HepG2 (cell line): ENCODE data around the gene NUDT9. TPM values are rescaled to one million over a fixed set of nuclear protein-coding genes. Genes with fewer than 3 reads are reported as not detected.
A peak's percentile ranks its signal among the peaks of the same experiment; 100 is the strongest.

Experiments
- BCL6 ChIP-seq: IDR thresholded peaks from 2 replicates; pipeline ENCODE4 v1.6.1; 2016; ENCODE audit warnings: missing genetic modification reagents, missing compliant biosample characterization
- CHCHD3 ChIP-seq: sonication (generic); formaldehyde crosslinking; IDR thresholded peaks from 2 replicates; pipeline ENCODE4 v1.8.0; 2022; ENCODE audit warnings: mild to moderate bottlenecking, missing genetic modification reagents, moderate library complexity
- CREB1 ChIP-seq, 2 experiments: fragments of 450-650 bp in 1 of 2; IDR thresholded peaks; 2 replicates each; pipeline ENCODE4 v1.6.1; 2016 to 2017; ENCODE audit warnings: control low read depth in 1 of 2, mild to moderate bottlenecking in 1 of 2, missing compliant biosample characterization in 1 of 2, missing genetic modification characterization in 1 of 2
- HMGA1 ChIP-seq: sonication (generic); formaldehyde crosslinking; conservative IDR thresholded peaks from 2 replicates; pipeline ENCODE4 v1.4.0; 2020; ENCODE audit warnings: missing genetic modification reagents
- NCOA2 ChIP-seq: sonication (generic); formaldehyde crosslinking; IDR thresholded peaks from 2 replicates; pipeline ENCODE4 v1.8.0; 2022; ENCODE audit warnings: inconsistent platforms
- NFRKB ChIP-seq: fragments of 450-650 bp; IDR thresholded peaks from 2 replicates; pipeline ENCODE4 v1.6.1; 2017
- NFYC ChIP-seq: IDR thresholded peaks from 2 replicates; pipeline ENCODE4 v1.6.1; 2016; ENCODE audit warnings: missing genetic modification reagents, missing compliant biosample characterization
- PBX2 ChIP-seq: IDR thresholded peaks from 2 replicates; pipeline ENCODE4 v1.6.1; 2016; ENCODE audit warnings: control low read depth
- PHF21A ChIP-seq: sonication (generic); formaldehyde crosslinking; IDR thresholded peaks from 2 replicates; pipeline ENCODE4 v1.5.0; 2020; ENCODE audit warnings: mild to moderate bottlenecking, missing genetic modification reagents
- PITX1 ChIP-seq: sonication (generic); formaldehyde crosslinking; IDR thresholded peaks from 2 replicates; pipeline ENCODE4 v1.5.1; 2020; ENCODE audit warnings: mild to moderate bottlenecking, missing genetic modification reagents
- RXRA ChIP-seq: sonication (generic); formaldehyde crosslinking; IDR thresholded peaks from 2 replicates; pipeline ENCODE4 v1.5.1; 2020; ENCODE audit warnings: missing genetic modification reagents
- ZBTB8A ChIP-seq: sonication (generic); formaldehyde crosslinking; IDR thresholded peaks from 2 replicates; pipeline ENCODE4 v1.4.0; 2020; ENCODE audit warnings: mild to moderate bottlenecking, low read depth, missing genetic modification reagents, borderline replicate concordance
- ZFYVE20 ChIP-seq: sonication (generic); formaldehyde crosslinking; IDR thresholded peaks from 2 replicates; pipeline ENCODE4 v1.8.0; 2023; ENCODE audit warnings: low read depth, mild to moderate bottlenecking, moderate library complexity, missing genetic modification reagents, borderline replicate concordance
- ZNF234 ChIP-seq: sonication (generic); formaldehyde crosslinking; conservative IDR thresholded peaks from 2 replicates; pipeline ENCODE4 v1.5.1; 2020; ENCODE audit warnings: mild to moderate bottlenecking, missing genetic modification reagents
- ZNF766 ChIP-seq: sonication (generic); formaldehyde crosslinking; IDR thresholded peaks from 2 replicates; pipeline ENCODE4 v1.5.0; 2020; ENCODE audit warnings: missing genetic modification reagents, borderline replicate concordance
- polyA plus RNA-seq, 8 experiments: library from polyadenylated mRNA; depleted of rRNA in 3 of 8; stranded (reverse) in 7 of 8; unstranded in 1 of 8; fragments of >200 nt; fragmentation: Illumina TruSeq in 4 of 8; extraction: Trizol in 4 of 8; gene quantifications; 2 replicates each; pipeline versions ENCODE4 v1.2.1 to v1.2.3, GENCODE V29; 2011 to 2016; ENCODE audit warnings: low read depth in 4 of 8, missing spikeins in 1 of 8, mixed read lengths in 1 of 8; ENCODE audit not compliant: insufficient read depth in 1 of 8
- total RNA-seq, 5 experiments: library from RNA; depleted of rRNA; stranded (reverse); fragments of >200 nt; fragmentation: Illumina TruSeq; extraction: Trizol; gene quantifications; 2 replicates each; pipeline ENCODE4 v1.2.3, GENCODE V29; 2016; ENCODE audit warnings: low read depth in 1 of 5
- TF ChIP-seq, protein P1 (sequence below), 2 experiments: fragments of 450-650 bp in 1 of 2; sonication (generic) in 1 of 2; formaldehyde crosslinking in 1 of 2; IDR thresholded peaks; 2 replicates each; pipeline versions ENCODE4 v1.6.1 to v1.8.0; 2016 to 2022; ENCODE audit warnings: antibody characterized with exemption in 1 of 2, mild to moderate bottlenecking in 1 of 2, missing genetic modification reagents in 1 of 2
- TF ChIP-seq, protein P2 (sequence below): sonication (generic); formaldehyde crosslinking; IDR thresholded peaks from 2 replicates; pipeline ENCODE4 v1.5.1; 2020; ENCODE audit warnings: missing genetic modification reagents, mild to moderate bottlenecking, borderline replicate concordance

NUDT9 gene
- total and polyA plus RNA-seq, 2 of the 13 experiments (the other 11 are each of a cell fraction or from before 2014, with no cell fraction given), result 10.4 to 12.3 TPM

GRCh38 chr4:87390891-87391575 lies 31.3 kb upstream of the NUDT9 start, which contains the start of gene HSD17B11 (continued):
- TF ChIP-seq, protein P1, sequence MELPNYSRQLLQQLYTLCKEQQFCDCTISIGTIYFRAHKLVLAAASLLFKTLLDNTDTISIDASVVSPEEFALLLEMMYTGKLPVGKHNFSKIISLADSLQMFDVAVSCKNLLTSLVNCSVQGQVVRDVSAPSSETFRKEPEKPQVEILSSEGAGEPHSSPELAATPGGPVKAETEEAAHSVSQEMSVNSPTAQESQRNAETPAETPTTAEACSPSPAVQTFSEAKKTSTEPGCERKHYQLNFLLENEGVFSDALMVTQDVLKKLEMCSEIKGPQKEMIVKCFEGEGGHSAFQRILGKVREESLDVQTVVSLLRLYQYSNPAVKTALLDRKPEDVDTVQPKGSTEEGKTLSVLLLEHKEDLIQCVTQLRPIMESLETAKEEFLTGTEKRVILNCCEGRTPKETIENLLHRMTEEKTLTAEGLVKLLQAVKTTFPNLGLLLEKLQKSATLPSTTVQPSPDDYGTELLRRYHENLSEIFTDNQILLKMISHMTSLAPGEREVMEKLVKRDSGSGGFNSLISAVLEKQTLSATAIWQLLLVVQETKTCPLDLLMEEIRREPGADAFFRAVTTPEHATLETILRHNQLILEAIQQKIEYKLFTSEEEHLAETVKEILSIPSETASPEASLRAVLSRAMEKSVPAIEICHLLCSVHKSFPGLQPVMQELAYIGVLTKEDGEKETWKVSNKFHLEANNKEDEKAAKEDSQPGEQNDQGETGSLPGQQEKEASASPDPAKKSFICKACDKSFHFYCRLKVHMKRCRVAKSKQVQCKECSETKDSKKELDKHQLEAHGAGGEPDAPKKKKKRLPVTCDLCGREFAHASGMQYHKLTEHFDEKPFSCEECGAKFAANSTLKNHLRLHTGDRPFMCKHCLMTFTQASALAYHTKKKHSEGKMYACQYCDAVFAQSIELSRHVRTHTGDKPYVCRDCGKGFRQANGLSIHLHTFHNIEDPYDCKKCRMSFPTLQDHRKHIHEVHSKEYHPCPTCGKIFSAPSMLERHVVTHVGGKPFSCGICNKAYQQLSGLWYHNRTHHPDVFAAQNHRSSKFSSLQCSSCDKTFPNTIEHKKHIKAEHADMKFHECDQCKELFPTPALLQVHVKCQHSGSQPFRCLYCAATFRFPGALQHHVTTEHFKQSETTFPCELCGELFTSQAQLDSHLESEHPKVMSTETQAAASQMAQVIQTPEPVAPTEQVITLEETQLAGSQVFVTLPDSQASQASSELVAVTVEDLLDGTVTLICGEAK (IDR thresholded peaks at IDR 0.05), result no peak
- TF ChIP-seq, protein P1 (CRISPR knock-in tag; IDR thresholded peaks at IDR 0.05), result peak; percentile 73; the same call in 1 of the 2 replicates
- peak; percentile 80 for TF ChIP-seq PHF21A (CRISPR knock-in tag)
- no peak for TF ChIP-seq CHCHD3 (CRISPR knock-in tag)
- TF ChIP-seq NCOA2 (CRISPR knock-in tag), result peak; percentile 85
- TF ChIP-seq RXRA (CRISPR knock-in tag), result peak; percentile 71
- no peak for TF ChIP-seq NFYC (CRISPR knock-in tag)
- TF ChIP-seq, protein P2, sequence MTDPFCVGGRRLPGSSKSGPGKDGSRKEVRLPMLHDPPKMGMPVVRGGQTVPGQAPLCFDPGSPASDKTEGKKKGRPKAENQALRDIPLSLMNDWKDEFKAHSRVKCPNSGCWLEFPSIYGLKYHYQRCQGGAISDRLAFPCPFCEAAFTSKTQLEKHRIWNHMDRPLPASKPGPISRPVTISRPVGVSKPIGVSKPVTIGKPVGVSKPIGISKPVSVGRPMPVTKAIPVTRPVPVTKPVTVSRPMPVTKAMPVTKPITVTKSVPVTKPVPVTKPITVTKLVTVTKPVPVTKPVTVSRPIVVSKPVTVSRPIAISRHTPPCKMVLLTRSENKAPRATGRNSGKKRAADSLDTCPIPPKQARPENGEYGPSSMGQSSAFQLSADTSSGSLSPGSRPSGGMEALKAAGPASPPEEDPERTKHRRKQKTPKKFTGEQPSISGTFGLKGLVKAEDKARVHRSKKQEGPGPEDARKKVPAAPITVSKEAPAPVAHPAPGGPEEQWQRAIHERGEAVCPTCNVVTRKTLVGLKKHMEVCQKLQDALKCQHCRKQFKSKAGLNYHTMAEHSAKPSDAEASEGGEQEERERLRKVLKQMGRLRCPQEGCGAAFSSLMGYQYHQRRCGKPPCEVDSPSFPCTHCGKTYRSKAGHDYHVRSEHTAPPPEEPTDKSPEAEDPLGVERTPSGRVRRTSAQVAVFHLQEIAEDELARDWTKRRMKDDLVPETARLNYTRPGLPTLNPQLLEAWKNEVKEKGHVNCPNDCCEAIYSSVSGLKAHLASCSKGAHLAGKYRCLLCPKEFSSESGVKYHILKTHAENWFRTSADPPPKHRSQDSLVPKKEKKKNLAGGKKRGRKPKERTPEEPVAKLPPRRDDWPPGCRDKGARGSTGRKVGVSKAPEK (CRISPR knock-in tag), result peak; percentile 47; the same call in 1 of the 2 replicates
- TF ChIP-seq ZBTB8A (CRISPR knock-in tag), result no peak
- no peak for TF ChIP-seq HMGA1 (CRISPR knock-in tag)
- TF ChIP-seq BCL6, result peak; percentile 77
- TF ChIP-seq ZNF766, result peak; percentile 37; the same call in 1 of the 2 replicates
- no peak for TF ChIP-seq ZFYVE20 (CRISPR knock-in tag)
- TF ChIP-seq PITX1 (CRISPR knock-in tag), result peak; percentile 83
- no peak for TF ChIP-seq NFRKB
- no peak for TF ChIP-seq PBX2 (CRISPR knock-in tag)
- TF ChIP-seq ZNF234 (CRISPR knock-in tag), result no peak
- TF ChIP-seq CREB1 (IDR thresholded peaks at IDR 0.05), result no peak
- TF ChIP-seq CREB1 (CRISPR knock-in tag; IDR thresholded peaks at IDR 0.05), result peak; percentile 61
